Vein endothelial cell (primary cell): ENCODE measurements around the gene RSPH1. TPM values are rescaled to one million over a fixed set of nuclear protein-coding genes. Genes with fewer than 3 reads are reported as not detected.

Experiments used
- total RNA-seq: library from RNA; depleted of rRNA; stranded (reverse); fragments of >200 nt; gene quantifications from 2 replicates; pipeline ENCODE4 v1.2.3, GENCODE V29; 2012

Gene RSPH1
- total RNA-seq = 0.19 TPM in 1 of 2 replicates, not detected in the other

GRCh38 chr21:42496120-42496838 lies at the start of gene RSPH1:
RSPH1 (minus strand) TSS chr21:42496224; CDS start chr21:42496186, 38 bp downstream.

GRCh38 chr21:42513151-42513984 lies 17.3 kb upstream of the RSPH1 start, which contains the start of gene SLC37A1:
SLC37A1 (plus strand) TSS chr21:42513852; CDS start chr21:42518455, 4,603 bp downstream.

Other genes with a start within 250 kb of the RSPH1 start
- 23.1 and 32.0 TPM in 2 replicates for gene TFF3, start 180.8 kb downstream of the RSPH1 start, total RNA-seq
- gene TFF2, start 145.2 kb downstream of the RSPH1 start, total RNA-seq = not detected in 2 replicates
- not detected in 2 replicates for gene TFF1, start 129.7 kb downstream of the RSPH1 start, total RNA-seq
- gene TMPRSS3, start 100.2 kb downstream of the RSPH1 start, total RNA-seq = not detected in 2 replicates
- not detected in 2 replicates for gene UBASH3A, start 92.3 kb downstream of the RSPH1 start, total RNA-seq
- 13.7 and 15.0 TPM in 2 replicates for gene SLC37A1, start 17.6 kb upstream of the RSPH1 start, total RNA-seq
- 0.96 and 1.6 TPM in 2 replicates for gene PDE9A, start 157.4 kb upstream of the RSPH1 start, total RNA-seq